Right lobe of liver (tissue), 6 donors: ENCODE measurements around the gene TMEM80. TPM values are rescaled to one million over a fixed set of nuclear protein-coding genes. Genes with fewer than 3 reads are reported as not detected.
"Not testable (repeated sequence)": the region's sequence is repeated elsewhere in the genome, so short reads cannot be mapped to it uniquely, and the experiment has no call there.

Experiments used
- ATAC-seq, 4 donors: fragments of 200-7000 bp; cut with Tn5 transposase; one replicate each; pipeline ENCODE4 v1.9.1; 2020; ENCODE audit warnings: mild to moderate bottlenecking in 4 of 4, moderate library complexity in 4 of 4
- DNase-seq, 3 donors: peaks; one replicate each; pipeline ENCODE4 v3.0.0-alpha.2; 2020
- H3K27ac ChIP-seq, 3 donors: fragments of 200-600 bp; one replicate each; pipeline ENCODE4 v1.8.0; 2022
- H3K27me3 ChIP-seq, 2 donors: fragments of 200-600 bp; one replicate each; pipeline ENCODE4 v1.8.0; 2022
- H3K36me3 ChIP-seq, 4 donors: fragments of 200-600 bp; sonication (generic) in 1 of 4; one replicate each; pipeline versions ENCODE4 v1.5.1 to v1.8.0; 2017 to 2022; ENCODE audit warnings: control low read depth in 1 of 4
- H3K4me1 ChIP-seq, 4 donors: fragments of 200-600 bp; sonication (generic) in 1 of 4; one replicate each; pipeline versions ENCODE4 v1.5.1 to v1.8.0; 2017 to 2022; ENCODE audit warnings: control low read depth in 1 of 4
- H3K4me3 ChIP-seq, 3 donors: fragments of 200-600 bp; one replicate each; pipeline ENCODE4 v1.8.0; 2022
- H3K9me3 ChIP-seq, 4 donors: fragments of 200-600 bp; sonication (generic) in 1 of 4; one replicate each; pipeline versions ENCODE4 v1.5.1 to v1.8.0; 2017 to 2022; ENCODE audit warnings: control low read depth in 1 of 4
- POLR2A ChIP-seq: fragments of 450-650 bp; IDR thresholded peaks from one replicate; pipeline ENCODE4 v1.6.1; 2017; ENCODE audit warnings: antibody characterized with exemption, mild to moderate bottlenecking
- WGBS: methylation state at CpG from one replicate; pipeline ENCODE4 v1.1.6; 2018; ENCODE audit warnings: low coverage, low lambda C conversion rate; ENCODE audit not compliant: insufficient coverage; ENCODE audit errors: missing lambda C conversion rate; 5-methylcytosine and 5-hydroxymethylcytosine counted together
- intact Hi-C, 2 donors: fragments of 100-400 bp; cut with DNase I; formaldehyde crosslinking; loops; one replicate each; pipeline versions ENCODE4 v1.11.2 to v1.14.1; 2022
- total RNA-seq, 6 experiments: library from RNA; depleted of rRNA in 2 of 6; stranded (reverse); fragments of >200 nt in 2 of 6; fragmentation: NEBNext Ultra II Directional in 3 of 6; extraction: Animal tissue kit (Norgen Biotek cat#: 25700) in 3 of 6; gene quantifications; one replicate each; pipeline versions ENCODE4 v1.1.0 to v1.2.4, GENCODE V29; 2016 to 2023
- TF ChIP-seq, protein P1 (sequence below), 4 donors: fragments of 200-600 bp in 3 of 4; fragments of 450-650 bp in 1 of 4; IDR thresholded peaks; one replicate each; pipeline versions ENCODE4 v1.5.1 to v1.8.0; 2016 to 2022; ENCODE audit warnings: antibody characterized with exemption in 4 of 4, mild to moderate bottlenecking in 2 of 4
- donor health status: DM: no; HTN: yes; CAD: no.
- donor health status: DM: no; HTN: no; CAD: no.
- donor health status: DM: no; HTN: no; CAD: no.
- donor health status: DM: no; HTN: yes; CAD: no.
- donor health status: DM: no; HTN: yes; CAD: no.

Gene TMEM80
- total RNA-seq, 6 experiments from 2014 or later, result 6.9 to 15.5 (median 10.5) TPM

DNA sequence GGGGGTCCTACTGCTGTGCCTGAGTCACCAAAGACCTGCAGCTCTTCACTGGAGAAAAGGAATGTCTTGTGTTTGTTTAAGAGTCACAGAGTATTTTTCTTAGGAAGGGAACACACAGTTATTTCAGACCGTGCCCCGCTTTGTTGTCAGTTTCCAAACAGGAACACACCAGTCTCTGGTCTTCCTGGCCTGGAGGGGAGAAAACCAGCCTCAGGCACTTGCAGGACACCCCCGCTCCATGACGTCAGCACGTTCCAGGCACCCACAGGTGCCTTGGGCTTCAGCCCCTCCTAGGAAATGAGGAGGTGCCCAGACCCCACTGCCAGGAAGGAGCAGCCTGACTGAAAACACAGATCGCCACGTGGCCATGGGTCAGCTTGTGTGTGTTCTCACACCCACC, 6.0 kb upstream of the TMEM80 start:
- DNase-seq, result no peak
- H3K9me3 ChIP-seq, result no peaks in the 10 kb centered on the region
- no peak overlapping the region for H3K4me3 ChIP-seq
- H3K27ac ChIP-seq, result no peak overlapping the region
- TF ChIP-seq, protein P1, sequence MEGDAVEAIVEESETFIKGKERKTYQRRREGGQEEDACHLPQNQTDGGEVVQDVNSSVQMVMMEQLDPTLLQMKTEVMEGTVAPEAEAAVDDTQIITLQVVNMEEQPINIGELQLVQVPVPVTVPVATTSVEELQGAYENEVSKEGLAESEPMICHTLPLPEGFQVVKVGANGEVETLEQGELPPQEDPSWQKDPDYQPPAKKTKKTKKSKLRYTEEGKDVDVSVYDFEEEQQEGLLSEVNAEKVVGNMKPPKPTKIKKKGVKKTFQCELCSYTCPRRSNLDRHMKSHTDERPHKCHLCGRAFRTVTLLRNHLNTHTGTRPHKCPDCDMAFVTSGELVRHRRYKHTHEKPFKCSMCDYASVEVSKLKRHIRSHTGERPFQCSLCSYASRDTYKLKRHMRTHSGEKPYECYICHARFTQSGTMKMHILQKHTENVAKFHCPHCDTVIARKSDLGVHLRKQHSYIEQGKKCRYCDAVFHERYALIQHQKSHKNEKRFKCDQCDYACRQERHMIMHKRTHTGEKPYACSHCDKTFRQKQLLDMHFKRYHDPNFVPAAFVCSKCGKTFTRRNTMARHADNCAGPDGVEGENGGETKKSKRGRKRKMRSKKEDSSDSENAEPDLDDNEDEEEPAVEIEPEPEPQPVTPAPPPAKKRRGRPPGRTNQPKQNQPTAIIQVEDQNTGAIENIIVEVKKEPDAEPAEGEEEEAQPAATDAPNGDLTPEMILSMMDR (IDR thresholded peaks at IDR 0.05), result no peak
- TF ChIP-seq POLR2A, result no peak
- no peak for ATAC-seq
- WGBS, result no CpG with 5 or more reads among the region's 7 CpGs
- intact Hi-C loops, result no loop called here
- no peaks in the 10 kb centered on the region for H3K27me3 ChIP-seq
- H3K36me3 ChIP-seq, result peaks cover 0 to 35% (median 6%) of the 10 kb centered on the region in 4 donors
- peaks cover 0 to 5% (median 2%) of the 10 kb centered on the region in 4 donors for H3K4me1 ChIP-seq

DNA sequence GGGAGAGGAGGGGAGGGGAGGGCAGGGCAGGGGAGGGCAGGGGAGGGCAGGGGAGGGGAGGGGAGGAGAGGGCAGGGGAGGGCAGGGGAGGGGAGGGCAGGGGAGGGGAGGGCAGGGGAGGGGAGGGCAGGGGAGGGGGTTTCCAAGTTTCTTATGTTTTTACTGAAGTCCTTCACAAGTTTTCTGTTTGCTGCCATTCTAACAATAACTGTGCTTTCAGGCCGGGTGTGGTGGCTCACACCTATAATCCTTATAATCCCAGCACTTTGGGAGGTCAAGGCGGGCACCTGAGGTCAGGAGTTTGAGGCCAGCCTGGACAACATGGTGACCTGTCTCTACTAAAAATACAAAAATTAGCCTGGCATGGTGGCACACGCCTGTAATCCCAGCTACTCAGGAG, 5.4 kb upstream of the TMEM80 start:
- WGBS, result 100% methylated on average over 2 of the region's 3 CpGs
- H3K27me3 ChIP-seq, H3K4me1 ChIP-seq, H3K4me3 ChIP-seq, H3K27ac ChIP-seq, ATAC-seq, DNase-seq, intact Hi-C loops, H3K9me3 ChIP-seq: not testable (repeated sequence)
- H3K36me3 ChIP-seq, result peaks cover 0 to 29% (median 5%) of the 10 kb centered on the region in 4 donors

DNA sequence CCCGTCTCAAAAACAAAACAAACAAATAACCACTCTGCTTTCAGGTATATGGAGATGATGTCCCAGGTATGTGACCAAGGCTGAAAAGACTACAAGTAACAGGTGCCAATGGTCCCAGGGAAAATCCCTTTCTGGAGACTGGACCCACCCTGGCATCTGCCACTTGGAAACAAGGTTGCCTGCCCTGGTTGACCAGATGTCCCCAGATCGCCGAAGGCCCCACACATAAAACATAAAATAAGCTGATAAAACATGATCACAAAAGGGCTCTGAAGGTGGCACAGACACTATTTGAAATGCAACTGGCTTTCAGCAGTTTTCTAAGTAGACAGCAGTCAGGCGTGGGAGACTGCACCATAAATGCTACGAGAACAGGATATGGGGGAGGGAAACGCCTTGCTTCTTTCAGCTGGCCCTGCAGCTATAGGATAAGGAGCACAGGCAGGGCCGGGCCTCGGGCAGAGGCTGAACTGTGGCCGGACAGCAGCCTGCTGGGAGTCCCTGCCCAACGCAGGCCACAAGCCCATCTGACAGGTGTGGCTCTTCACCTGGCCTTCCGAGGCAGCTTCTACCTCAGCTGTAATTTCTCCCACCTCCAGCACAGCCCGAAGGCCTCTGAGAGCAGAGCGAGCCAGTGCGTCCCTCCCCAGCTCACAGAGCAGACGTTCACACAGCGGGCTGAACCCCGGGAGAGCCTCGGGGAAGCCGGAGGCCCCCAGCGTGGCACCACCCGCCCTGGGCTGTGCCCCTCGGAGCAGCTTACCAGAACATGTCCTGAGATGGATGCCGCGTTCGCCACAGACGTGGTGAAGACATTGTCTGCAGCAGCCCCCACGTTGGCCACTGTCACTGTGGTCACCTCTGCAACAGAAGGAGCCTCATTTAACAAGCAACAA, 4.6 kb upstream of the TMEM80 start:
- H3K4me3 ChIP-seq, result no peak overlapping the region
- no peak for TF ChIP-seq POLR2A
- TF ChIP-seq, protein P1 (IDR thresholded peaks at IDR 0.05), result no peak
- DNase-seq (no peak), ATAC-seq (no peak)
- peaks cover 0 to 23% (median 3%) of the 10 kb centered on the region in 4 donors for H3K36me3 ChIP-seq
- no peak overlapping the region for H3K27ac ChIP-seq
- 48% methylated on average over 4 of the region's 27 CpGs for WGBS
- peaks cover 0 to 5% (median 2%) of the 10 kb centered on the region in 4 donors for H3K4me1 ChIP-seq
- intact Hi-C loops, result no loop called here
- no peaks in the 10 kb centered on the region for H3K27me3 ChIP-seq
- no peaks in the 10 kb centered on the region for H3K9me3 ChIP-seq

DNA sequence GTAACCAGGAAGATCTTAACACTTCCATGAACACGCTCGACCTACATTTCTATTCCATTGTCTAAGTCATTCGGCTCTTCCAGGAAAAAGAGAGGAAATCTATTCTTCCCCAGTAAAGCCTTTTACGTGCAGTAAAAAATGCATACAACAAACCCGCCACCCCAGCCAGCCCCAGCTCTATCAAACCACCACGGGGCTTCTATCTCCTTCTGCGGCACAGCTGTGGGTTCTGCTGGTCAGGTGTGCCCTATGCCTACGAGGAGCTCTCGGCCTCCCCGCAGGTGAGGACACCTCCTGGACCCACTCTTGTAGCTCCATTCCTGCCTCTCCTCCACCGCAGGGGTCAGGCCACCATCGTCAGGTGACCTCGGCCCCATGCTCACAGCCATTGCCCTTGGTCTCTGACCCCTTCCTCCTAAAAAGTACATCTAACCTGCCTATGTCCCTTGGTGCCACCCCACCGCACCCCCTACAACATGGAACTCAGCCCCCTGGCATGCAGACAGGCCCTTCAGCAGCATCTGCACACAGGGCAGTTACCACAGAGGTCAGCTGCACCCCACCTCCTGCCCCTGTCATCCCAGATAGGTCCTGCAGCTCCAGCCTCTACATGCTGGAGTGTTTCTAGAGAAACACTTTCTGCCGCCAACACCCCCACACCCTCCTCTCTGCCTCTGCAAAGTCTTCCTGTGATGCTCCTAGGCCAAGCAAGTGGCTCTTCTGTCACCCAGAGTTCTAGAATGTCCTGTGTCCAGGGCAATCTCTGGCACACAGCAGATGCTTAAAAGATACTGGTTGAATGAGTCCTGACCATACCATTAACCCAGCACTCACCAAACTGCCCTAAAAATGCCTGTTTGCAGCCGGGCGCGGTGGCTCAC, 3.7 kb upstream of the TMEM80 start:
- Histone ChIP-seq H3K9me3 (no peaks in the 10 kb centered on the region), H3K4me3 (no peak overlapping the region), H3K4me1 (peaks cover 0 to 9% (median 3%) of the 10 kb centered on the region in 4 donors), H3K27me3 (no peaks in the 10 kb centered on the region), H3K27ac (no peak overlapping the region), H3K36me3 (peaks cover 0 to 16% (median 1%) of the 10 kb centered on the region in 4 donors)
- WGBS, result 93% methylated on average over 9 of the region's 18 CpGs
- DNase-seq (no peak), ATAC-seq (no peak)
- intact Hi-C loops, result no loop called here
- TF ChIP-seq, protein P1 (IDR thresholded peaks at IDR 0.05), result no peak
- no peak for TF ChIP-seq POLR2A
